ENCODE results near the gene POU6F2. TPM values are rescaled to one million over a fixed set of nuclear protein-coding genes. Genes with fewer than 3 reads are reported as not detected.

Gene POU6F2
- total and polyA plus RNA-seq, 2 experiments from 2014 or later, result 7.2 to 7.3 TPM

DNA sequence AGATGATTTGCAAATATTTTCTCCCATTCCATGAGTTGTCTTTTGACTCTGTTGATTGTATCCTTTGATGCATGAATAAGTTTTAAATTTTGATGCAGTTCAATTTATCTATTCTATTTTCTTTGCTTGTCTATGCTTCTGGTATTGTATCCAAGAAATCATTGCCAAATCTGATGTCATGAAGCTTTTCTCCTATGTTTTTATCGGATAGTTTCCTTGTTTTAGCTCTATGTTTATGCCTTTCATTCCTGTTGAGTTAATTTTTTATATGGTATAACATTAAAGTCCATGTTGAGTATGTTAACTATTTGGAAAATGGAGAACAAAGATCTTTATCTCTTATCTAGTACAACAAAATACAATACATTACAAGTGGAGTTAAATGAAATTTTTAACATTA, 41.1 kb upstream of the POU6F2 start:
- H3K4me3 Mint-ChIP-seq, result no peak overlapping the region
- no peaks in the 10 kb centered on the region for H3K36me3 Mint-ChIP-seq (ENCODE audit: low read depth)
- no peak overlapping the region for H3K27ac Mint-ChIP-seq

More for the DNA sequence above, 41.1 kb upstream of the POU6F2 start:
- Mint-ChIP-seq H3K9me3 (no peaks in the 10 kb centered on the region), H3K27me3 (ENCODE audit: insufficient read depth, low read depth, poor library complexity) (no peaks in the 10 kb centered on the region), H3K4me1 (peaks cover 19% of the 10 kb centered on the region)
- Histone ChIP-seq H3K27ac (ENCODE audit: low read depth) (no peak overlapping the region), H3K36me3 (ENCODE audit: insufficient read depth) (no peaks in the 10 kb centered on the region), H3K4me3 (no peak overlapping the region), H3K79me2 (replicated peaks; ENCODE audit: insufficient read depth) (no peaks in the 10 kb centered on the region), H3K27me3 (ENCODE audit: insufficient read depth) (no peaks in the 10 kb centered on the region), H3K4me1 (ENCODE audit: insufficient read depth) (no peaks in the 10 kb centered on the region), H3K4me2 (no peak overlapping the region), H3K9me2 (ENCODE audit: insufficient read depth) (no peaks in the 10 kb centered on the region), H2AFZ (no peak overlapping the region), H3F3A (replicated peaks; ENCODE audit: low read depth) (no peaks in the 10 kb centered on the region), H4K20me1 (replicated peaks; ENCODE audit: insufficient read depth) (no peaks in the 10 kb centered on the region)
- no peak for DNase-seq (ENCODE audit: low spot score)
- ATAC-seq, result no peak
- TF ChIP-seq, protein P1, sequence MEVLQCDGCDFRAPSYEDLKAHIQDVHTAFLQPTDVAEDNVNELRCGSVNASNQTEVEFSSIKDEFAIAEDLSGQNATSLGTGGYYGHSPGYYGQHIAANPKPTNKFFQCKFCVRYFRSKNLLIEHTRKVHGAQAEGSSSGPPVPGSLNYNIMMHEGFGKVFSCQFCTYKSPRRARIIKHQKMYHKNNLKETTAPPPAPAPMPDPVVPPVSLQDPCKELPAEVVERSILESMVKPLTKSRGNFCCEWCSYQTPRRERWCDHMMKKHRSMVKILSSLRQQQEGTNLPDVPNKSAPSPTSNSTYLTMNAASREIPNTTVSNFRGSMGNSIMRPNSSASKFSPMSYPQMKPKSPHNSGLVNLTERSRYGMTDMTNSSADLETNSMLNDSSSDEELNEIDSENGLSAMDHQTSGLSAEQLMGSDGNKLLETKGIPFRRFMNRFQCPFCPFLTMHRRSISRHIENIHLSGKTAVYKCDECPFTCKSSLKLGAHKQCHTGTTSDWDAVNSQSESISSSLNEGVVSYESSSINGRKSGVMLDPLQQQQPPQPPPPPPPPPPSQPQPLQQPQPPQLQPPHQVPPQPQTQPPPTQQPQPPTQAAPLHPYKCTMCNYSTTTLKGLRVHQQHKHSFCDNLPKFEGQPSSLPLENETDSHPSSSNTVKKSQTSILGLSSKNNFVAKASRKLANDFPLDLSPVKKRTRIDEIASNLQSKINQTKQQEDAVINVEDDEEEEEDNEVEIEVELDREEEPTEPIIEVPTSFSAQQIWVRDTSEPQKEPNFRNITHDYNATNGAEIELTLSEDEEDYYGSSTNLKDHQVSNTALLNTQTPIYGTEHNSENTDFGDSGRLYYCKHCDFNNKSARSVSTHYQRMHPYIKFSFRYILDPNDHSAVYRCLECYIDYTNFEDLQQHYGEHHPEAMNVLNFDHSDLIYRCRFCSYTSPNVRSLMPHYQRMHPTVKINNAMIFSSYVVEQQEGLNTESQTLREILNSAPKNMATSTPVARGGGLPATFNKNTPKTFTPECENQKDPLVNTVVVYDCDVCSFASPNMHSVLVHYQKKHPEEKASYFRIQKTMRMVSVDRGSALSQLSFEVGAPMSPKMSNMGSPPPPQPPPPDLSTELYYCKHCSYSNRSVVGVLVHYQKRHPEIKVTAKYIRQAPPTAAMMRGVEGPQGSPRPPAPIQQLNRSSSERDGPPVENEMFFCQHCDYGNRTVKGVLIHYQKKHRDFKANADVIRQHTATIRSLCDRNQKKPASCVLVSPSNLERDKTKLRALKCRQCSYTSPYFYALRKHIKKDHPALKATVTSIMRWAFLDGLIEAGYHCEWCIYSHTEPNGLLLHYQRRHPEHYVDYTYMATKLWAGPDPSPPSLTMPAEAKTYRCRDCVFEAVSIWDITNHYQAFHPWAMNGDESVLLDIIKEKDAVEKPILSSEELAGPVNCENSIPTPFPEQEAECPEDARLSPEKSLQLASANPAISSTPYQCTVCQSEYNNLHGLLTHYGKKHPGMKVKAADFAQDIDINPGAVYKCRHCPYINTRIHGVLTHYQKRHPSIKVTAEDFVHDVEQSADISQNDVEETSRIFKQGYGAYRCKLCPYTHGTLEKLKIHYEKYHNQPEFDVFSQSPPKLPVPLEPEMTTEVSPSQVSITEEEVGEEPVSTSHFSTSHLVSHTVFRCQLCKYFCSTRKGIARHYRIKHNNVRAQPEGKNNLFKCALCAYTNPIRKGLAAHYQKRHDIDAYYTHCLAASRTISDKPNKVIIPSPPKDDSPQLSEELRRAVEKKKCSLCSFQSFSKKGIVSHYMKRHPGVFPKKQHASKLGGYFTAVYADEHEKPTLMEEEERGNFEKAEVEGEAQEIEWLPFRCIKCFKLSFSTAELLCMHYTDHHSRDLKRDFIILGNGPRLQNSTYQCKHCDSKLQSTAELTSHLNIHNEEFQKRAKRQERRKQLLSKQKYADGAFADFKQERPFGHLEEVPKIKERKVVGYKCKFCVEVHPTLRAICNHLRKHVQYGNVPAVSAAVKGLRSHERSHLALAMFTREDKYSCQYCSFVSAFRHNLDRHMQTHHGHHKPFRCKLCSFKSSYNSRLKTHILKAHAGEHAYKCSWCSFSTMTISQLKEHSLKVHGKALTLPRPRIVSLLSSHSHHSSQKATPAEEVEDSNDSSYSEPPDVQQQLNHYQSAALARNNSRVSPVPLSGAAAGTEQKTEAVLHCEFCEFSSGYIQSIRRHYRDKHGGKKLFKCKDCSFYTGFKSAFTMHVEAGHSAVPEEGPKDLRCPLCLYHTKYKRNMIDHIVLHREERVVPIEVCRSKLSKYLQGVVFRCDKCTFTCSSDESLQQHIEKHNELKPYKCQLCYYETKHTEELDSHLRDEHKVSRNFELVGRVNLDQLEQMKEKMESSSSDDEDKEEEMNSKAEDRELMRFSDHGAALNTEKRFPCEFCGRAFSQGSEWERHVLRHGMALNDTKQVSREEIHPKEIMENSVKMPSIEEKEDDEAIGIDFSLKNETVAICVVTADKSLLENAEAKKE (CRISPR knock-in tag; IDR thresholded peaks at IDR 0.05), result no peak
- TF ChIP-seq, protein P2, sequence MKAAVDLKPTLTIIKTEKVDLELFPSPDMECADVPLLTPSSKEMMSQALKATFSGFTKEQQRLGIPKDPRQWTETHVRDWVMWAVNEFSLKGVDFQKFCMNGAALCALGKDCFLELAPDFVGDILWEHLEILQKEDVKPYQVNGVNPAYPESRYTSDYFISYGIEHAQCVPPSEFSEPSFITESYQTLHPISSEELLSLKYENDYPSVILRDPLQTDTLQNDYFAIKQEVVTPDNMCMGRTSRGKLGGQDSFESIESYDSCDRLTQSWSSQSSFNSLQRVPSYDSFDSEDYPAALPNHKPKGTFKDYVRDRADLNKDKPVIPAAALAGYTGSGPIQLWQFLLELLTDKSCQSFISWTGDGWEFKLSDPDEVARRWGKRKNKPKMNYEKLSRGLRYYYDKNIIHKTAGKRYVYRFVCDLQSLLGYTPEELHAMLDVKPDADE (IDR thresholded peaks at IDR 0.05), result no peak
- no peak for TF ChIP-seq ZNF331 (CRISPR knock-in tag; IDR thresholded peaks at IDR 0.05; ENCODE audit: low read depth)
- TF ChIP-seq NANOG (IDR thresholded peaks at IDR 0.05; ENCODE audit: borderline replicate concordance), result no peak
- no peak for TF ChIP-seq STAT1 (IDR thresholded peaks at IDR 0.05; ENCODE audit: unreplicated experiment)

Data from GM23338 (cell line).